LNCAP (cell line): ENCODE measurements around the gene GUCY2C.

Experiments used
- CTCF ChIP-seq: fragments of 450-650 bp; IDR thresholded peaks from 2 replicates; pipeline ENCODE4 v1.5.1; 2017; ENCODE audit warnings: mild to moderate bottlenecking

GUCY2C gene

GRCh38 chr12:14635776-14636175, 60.6 kb downstream of the GUCY2C start:
- TF ChIP-seq CTCF: no peak

- no peak for TF ChIP-seq CTCF
Measured at GRCh38 chr12:14630793-14631192, 65.6 kb downstream of the GUCY2C start.

- peak; percentile 100 for TF ChIP-seq CTCF
Measured at GRCh38 chr12:14629832-14630710, 66.3 kb downstream of the GUCY2C start.

- TF ChIP-seq CTCF: no peak
Measured at GRCh38 chr12:14628771-14629170, 67.6 kb downstream of the GUCY2C start.

- TF ChIP-seq CTCF: no peak
Measured at GRCh38 chr12:14621826-14622225, 74.6 kb downstream of the GUCY2C start.

- TF ChIP-seq CTCF: no peak
Measured at GRCh38 chr12:14619741-14620501, 76.5 kb downstream of the GUCY2C start.

- peak; percentile 55 for TF ChIP-seq CTCF
Measured at GRCh38 chr12:14618983-14619382, 77.4 kb downstream of the GUCY2C start.
